OCI-LY1 (cell line): Measurements from ENCODE around the gene TMEM45A.

ENCODE experiments used
- H2AFZ ChIP-seq: fragments of 200-600 bp; sonication (generic), shearing (Covaris generic); 2 replicates; pipeline ENCODE4 v1.6.0; 2014; ENCODE audit warnings: antibody characterized with exemption, mild to moderate bottlenecking, low read length
- H3F3A ChIP-seq: fragments of 200-600 bp; sonication (generic), shearing (Covaris generic); 2 replicates; pipeline ENCODE4 v1.6.0; 2014; ENCODE audit warnings: mild to moderate bottlenecking, antibody characterized with exemption, low read length, moderate library complexity; ENCODE audit not compliant: insufficient read depth
- H3K27ac ChIP-seq: fragments of 200-600 bp; sonication (generic); 2 replicates; pipeline ENCODE4 v1.5.1; 2014; ENCODE audit warnings: low read length, mixed run types, mild to moderate bottlenecking, low read depth; ENCODE audit not compliant: poor library complexity, severe bottlenecking
- H3K27me3 ChIP-seq: fragments of 200-600 bp; sonication (generic); 2 replicates; pipeline ENCODE4 v1.6.0; 2014; ENCODE audit warnings: antibody characterized with exemption, mild to moderate bottlenecking, low read length, moderate library complexity; ENCODE audit not compliant: insufficient read depth
- H3K36me3 ChIP-seq: fragments of 200-600 bp; sonication (generic); 2 replicates; pipeline ENCODE4 v1.6.1; 2014; ENCODE audit warnings: mild to moderate bottlenecking, antibody characterized with exemption, low read length, moderate library complexity, mixed read lengths; ENCODE audit not compliant: insufficient read depth
- H3K4me1 ChIP-seq: fragments of 200-600 bp; sonication (generic); 2 replicates; pipeline ENCODE4 v1.5.1; 2014; ENCODE audit warnings: mild to moderate bottlenecking, low read length, moderate library complexity; ENCODE audit not compliant: insufficient read depth, severe bottlenecking
- H3K4me2 ChIP-seq: fragments of 200-600 bp; sonication (generic), shearing (Covaris generic); 2 replicates; pipeline ENCODE4 v1.6.1; 2014; ENCODE audit warnings: low read length
- H3K4me3 ChIP-seq: fragments of 200-600 bp; sonication (generic); 2 replicates; pipeline ENCODE4 v1.5.1; 2014; ENCODE audit warnings: low read length, low read depth, mild to moderate bottlenecking, mixed read lengths; ENCODE audit not compliant: poor library complexity, severe bottlenecking
- H3K79me2 ChIP-seq: fragments of 200-600 bp; shearing (Covaris generic); 2 replicates; pipeline ENCODE4 v1.6.1; 2016; ENCODE audit warnings: mixed run types, low read length, mixed read lengths; ENCODE audit not compliant: insufficient read depth
- H3K9ac ChIP-seq: fragments of 200-600 bp; sonication (generic), shearing (Covaris generic); 2 replicates; pipeline ENCODE4 v1.6.1; 2014; ENCODE audit warnings: mild to moderate bottlenecking, low read length, mixed read lengths
- H3K9me2 ChIP-seq: fragments of 200-600 bp; sonication (generic), shearing (Covaris generic); 2 replicates; pipeline ENCODE4 v1.6.1; 2014; ENCODE audit warnings: low read depth, mild to moderate bottlenecking, low read length, mixed read lengths
- H3K9me3 ChIP-seq: fragments of 200-600 bp; shearing (Covaris generic); 2 replicates; pipeline ENCODE4 v1.6.1; 2014; ENCODE audit warnings: low read length, mixed read lengths
- H4K20me1 ChIP-seq: fragments of 200-600 bp; sonication (generic), shearing (Covaris generic); 2 replicates; pipeline ENCODE4 v1.6.0; 2016; ENCODE audit warnings: mild to moderate bottlenecking, low read length; ENCODE audit not compliant: insufficient read depth
- EZH2 ChIP-seq: fragments of 200-600 bp; sonication (generic), shearing (Covaris generic); IDR thresholded peaks from 2 replicates; pipeline ENCODE4 v1.8.0; 2017; ENCODE audit warnings: borderline replicate concordance, mixed run types, mild to moderate bottlenecking, antibody characterized with exemption, low read length, moderate library complexity, mixed read lengths
- TF ChIP-seq, protein P1 (sequence below): fragments of 200-600 bp; sonication (generic), shearing (Covaris generic); IDR thresholded peaks from 2 replicates; pipeline ENCODE4 v1.5.1; 2017; ENCODE audit warnings: mild to moderate bottlenecking, antibody characterized with exemption, low read length, moderate library complexity, mixed read lengths

TMEM45A gene

GRCh38 chr3:100558233-100558632, 65.8 kb downstream of the TMEM45A start:
- H4K20me1 ChIP-seq: no peaks in the 10 kb centered on the region
- H3K9me3 ChIP-seq: no peaks in the 10 kb centered on the region
- no peak overlapping the region for H3K27ac ChIP-seq
- H3F3A ChIP-seq: no peaks in the 10 kb centered on the region
- H2AFZ ChIP-seq: no peak overlapping the region
- no peak overlapping the region for H3K4me2 ChIP-seq
- H3K4me3 ChIP-seq: no peak overlapping the region
- H3K79me2 ChIP-seq: no peaks in the 10 kb centered on the region
- no peaks in the 10 kb centered on the region for H3K27me3 ChIP-seq
- TF ChIP-seq, protein P1, sequence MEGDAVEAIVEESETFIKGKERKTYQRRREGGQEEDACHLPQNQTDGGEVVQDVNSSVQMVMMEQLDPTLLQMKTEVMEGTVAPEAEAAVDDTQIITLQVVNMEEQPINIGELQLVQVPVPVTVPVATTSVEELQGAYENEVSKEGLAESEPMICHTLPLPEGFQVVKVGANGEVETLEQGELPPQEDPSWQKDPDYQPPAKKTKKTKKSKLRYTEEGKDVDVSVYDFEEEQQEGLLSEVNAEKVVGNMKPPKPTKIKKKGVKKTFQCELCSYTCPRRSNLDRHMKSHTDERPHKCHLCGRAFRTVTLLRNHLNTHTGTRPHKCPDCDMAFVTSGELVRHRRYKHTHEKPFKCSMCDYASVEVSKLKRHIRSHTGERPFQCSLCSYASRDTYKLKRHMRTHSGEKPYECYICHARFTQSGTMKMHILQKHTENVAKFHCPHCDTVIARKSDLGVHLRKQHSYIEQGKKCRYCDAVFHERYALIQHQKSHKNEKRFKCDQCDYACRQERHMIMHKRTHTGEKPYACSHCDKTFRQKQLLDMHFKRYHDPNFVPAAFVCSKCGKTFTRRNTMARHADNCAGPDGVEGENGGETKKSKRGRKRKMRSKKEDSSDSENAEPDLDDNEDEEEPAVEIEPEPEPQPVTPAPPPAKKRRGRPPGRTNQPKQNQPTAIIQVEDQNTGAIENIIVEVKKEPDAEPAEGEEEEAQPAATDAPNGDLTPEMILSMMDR: no peak
- no peak for TF ChIP-seq EZH2
- no peak overlapping the region for H3K9ac ChIP-seq
- no peaks in the 10 kb centered on the region for H3K36me3 ChIP-seq
- no peaks in the 10 kb centered on the region for H3K4me1 ChIP-seq
- no peaks in the 10 kb centered on the region for H3K9me2 ChIP-seq

DNA sequence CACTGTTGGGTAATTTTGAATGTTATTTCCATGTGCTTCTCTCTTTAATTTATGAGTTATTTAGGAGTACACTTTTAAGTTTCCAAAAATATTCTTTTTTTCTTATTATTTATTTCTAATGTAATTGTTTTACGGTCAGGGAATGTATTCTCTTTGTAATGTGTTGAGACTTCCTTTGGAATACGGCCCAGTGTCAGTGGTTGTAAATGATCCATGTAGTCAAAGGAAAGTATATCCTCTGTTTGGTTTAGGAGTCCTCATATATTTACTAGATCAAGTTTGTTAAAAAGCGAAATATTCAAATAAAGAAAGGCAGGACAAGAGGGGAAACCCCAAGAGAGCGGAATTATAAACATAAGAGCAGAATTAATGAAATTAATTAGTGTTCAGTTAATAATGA, 68.0 kb downstream of the TMEM45A start:
- Histone ChIP-seq H4K20me1 (no peaks in the 10 kb centered on the region), H3K36me3 (no peaks in the 10 kb centered on the region), H3K4me2 (no peak overlapping the region), H3K4me3 (no peak overlapping the region), H3K79me2 (no peaks in the 10 kb centered on the region), H3K9me2 (no peaks in the 10 kb centered on the region), H2AFZ (no peak overlapping the region), H3K4me1 (no peaks in the 10 kb centered on the region), H3F3A (no peaks in the 10 kb centered on the region), H3K9ac (no peak overlapping the region), H3K9me3 (no peaks in the 10 kb centered on the region), H3K27ac (no peak overlapping the region), H3K27me3 (no peaks in the 10 kb centered on the region)
- TF ChIP-seq EZH2: no peak
- TF ChIP-seq, protein P1: no peak

GRCh38 chr3:100561459-100562158, 69.2 kb downstream of the TMEM45A start:
- TF ChIP-seq, protein P1: no peak
- TF ChIP-seq EZH2: no peak
- H3K4me1 ChIP-seq: no peaks in the 10 kb centered on the region
- H3F3A ChIP-seq: no peaks in the 10 kb centered on the region
- no peak overlapping the region for H3K4me3 ChIP-seq
- H2AFZ ChIP-seq: no peak overlapping the region
- no peak overlapping the region for H3K9ac ChIP-seq
- H3K9me2 ChIP-seq: no peaks in the 10 kb centered on the region
- H3K79me2 ChIP-seq: no peaks in the 10 kb centered on the region
- H3K9me3 ChIP-seq: no peaks in the 10 kb centered on the region
- no peaks in the 10 kb centered on the region for H4K20me1 ChIP-seq
- H3K27ac ChIP-seq: no peak overlapping the region
- H3K27me3 ChIP-seq: no peaks in the 10 kb centered on the region
- no peaks in the 10 kb centered on the region for H3K36me3 ChIP-seq
- H3K4me2 ChIP-seq: no peak overlapping the region
